Measurements from ENCODE around the gene HLCS. TPM values are rescaled to one million over a fixed set of nuclear protein-coding genes. Genes with fewer than 3 reads are reported as not detected.
A peak's percentile ranks its signal among the peaks of the same experiment; 100 is the strongest.

The HLCS gene
- total RNA-seq, 1 experiment from 2014 or later = 55.9 TPM

DNA sequence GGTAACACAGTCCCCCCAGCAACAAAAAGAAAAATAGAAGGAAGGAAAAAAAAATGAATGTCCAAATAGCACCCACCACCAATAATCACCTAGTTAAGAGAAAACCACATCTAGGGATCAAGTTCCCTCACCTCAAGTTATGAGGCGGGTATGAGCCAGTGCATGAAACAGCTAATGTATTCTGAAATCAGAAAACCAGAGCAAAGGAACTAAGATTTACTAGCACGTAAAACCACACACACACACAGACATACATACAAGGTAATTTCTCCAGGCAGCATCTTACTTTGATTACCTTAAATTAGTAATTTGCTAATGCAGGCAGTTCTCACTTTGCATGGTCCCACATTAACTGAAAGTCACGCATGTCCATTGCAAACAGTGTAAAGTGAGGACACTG is 109.8 kb downstream of the HLCS start:
- H3K9me3 ChIP-seq (ENCODE audit: low read length) = no peaks in the 10 kb centered on the region
- peaks cover 10% of the 10 kb centered on the region for H4K20me1 ChIP-seq (ENCODE audit: insufficient read depth, low read depth, low read length)
- H2AFZ ChIP-seq (ENCODE audit: low read length) = no peak overlapping the region
- H3K4me2 ChIP-seq (ENCODE audit: low read depth, low read length, poor library complexity, severe bottlenecking) = no peak overlapping the region
- no peak for DNase-seq
- H3K36me3 ChIP-seq (ENCODE audit: insufficient read depth, low read length) = no peaks in the 10 kb centered on the region
- no peaks in the 10 kb centered on the region for H3K27me3 ChIP-seq (ENCODE audit: low read length)
- H3K4me1 ChIP-seq (ENCODE audit: low read length) = peaks cover 9% of the 10 kb centered on the region; the same call in 1 of the 2 replicates
- no peaks in the 10 kb centered on the region for H3K9me2 ChIP-seq (replicated peaks; ENCODE audit: insufficient read depth, low read length)
- no peaks in the 10 kb centered on the region for H3K79me2 ChIP-seq (ENCODE audit: low read length)
- H3K9ac ChIP-seq (ENCODE audit: low read length) = no peak overlapping the region
- H3K4me3 ChIP-seq (ENCODE audit: low read length) = no peak overlapping the region
- no peak overlapping the region for H3K27ac ChIP-seq (ENCODE audit: low read length)

DNA sequence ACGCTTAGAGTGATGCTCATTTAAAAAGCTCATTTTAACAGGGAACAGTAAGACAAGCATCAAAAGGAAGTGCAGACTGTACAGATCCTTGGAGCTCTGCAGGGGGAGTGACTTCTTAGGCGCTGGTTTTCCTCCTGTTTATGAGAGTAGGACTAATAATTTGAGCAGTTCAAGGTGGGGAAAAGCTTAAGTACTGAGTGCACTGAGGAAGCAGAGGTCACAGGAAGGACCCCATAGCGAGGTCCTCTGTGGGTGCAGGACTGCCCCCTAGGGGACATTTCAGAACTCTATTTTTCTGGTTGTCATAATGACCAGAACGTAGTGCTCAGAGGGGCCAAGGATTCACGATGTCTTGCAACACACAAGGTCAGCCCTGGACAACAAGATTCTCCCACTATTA is 112.1 kb downstream of the HLCS start:
- Histone ChIP-seq H2AFZ (ENCODE audit: low read length) (no peak overlapping the region), H3K4me2 (ENCODE audit: low read depth, low read length, poor library complexity, severe bottlenecking) (no peak overlapping the region), H3K9ac (ENCODE audit: low read length) (no peak overlapping the region), H3K9me2 (replicated peaks; ENCODE audit: insufficient read depth, low read length) (no peaks in the 10 kb centered on the region), H3K4me3 (ENCODE audit: low read length) (no peak overlapping the region), H4K20me1 (ENCODE audit: insufficient read depth, low read depth, low read length) (peaks cover 17% of the 10 kb centered on the region), H3K36me3 (ENCODE audit: insufficient read depth, low read length) (no peaks in the 10 kb centered on the region), H3K9me3 (ENCODE audit: low read length) (no peaks in the 10 kb centered on the region), H3K4me1 (ENCODE audit: low read length) (no peaks in the 10 kb centered on the region), H3K27me3 (ENCODE audit: low read length) (no peaks in the 10 kb centered on the region), H3K27ac (ENCODE audit: low read length) (no peak overlapping the region), H3K79me2 (ENCODE audit: low read length) (no peaks in the 10 kb centered on the region)
- peak; percentile 79 for DNase-seq

DNA sequence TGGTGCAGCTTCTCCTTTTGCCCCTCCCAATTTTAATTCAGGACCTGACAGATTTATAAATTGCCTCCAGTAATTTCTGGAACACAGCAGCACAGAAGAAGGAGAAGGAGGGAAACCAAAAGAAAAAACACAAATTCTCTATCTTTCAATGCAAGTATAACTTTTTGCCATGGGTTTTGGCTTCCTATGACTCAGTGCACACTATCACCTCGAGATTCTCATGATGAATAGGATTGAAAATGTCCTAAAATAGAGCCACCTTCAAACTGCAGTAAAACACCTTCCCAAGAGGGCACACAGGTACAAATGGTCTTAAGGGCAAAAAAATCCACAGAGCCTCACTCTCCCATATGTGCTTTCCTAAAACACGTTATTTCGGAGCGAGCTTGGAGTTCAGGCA is 113.6 kb downstream of the HLCS start:
- Histone ChIP-seq H3K9ac (ENCODE audit: low read length) (no peak overlapping the region), H3K4me1 (ENCODE audit: low read length) (no peaks in the 10 kb centered on the region), H3K27ac (ENCODE audit: low read length) (no peak overlapping the region)

DNA sequence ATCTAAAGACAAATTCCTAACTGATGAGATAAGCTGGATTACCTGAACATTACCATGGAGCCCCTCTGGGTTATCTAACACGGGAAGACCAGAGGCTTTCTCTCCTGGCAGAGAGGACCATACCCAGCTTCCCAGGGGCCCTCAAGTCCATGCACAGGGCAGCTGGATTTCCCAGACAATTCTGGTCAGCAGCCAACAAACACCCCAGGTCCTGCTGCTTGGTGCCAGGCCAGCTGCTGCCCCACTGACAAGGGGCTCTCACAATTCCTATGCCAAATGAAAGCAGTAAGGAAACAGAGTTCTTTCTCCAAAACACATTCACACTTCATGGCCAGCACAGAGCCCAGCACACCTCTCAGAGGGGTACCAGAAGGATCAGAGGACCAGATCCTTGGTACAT is 114.2 kb downstream of the HLCS start:
- H3K9me3 ChIP-seq (ENCODE audit: low read length) = no peaks in the 10 kb centered on the region
- no peaks in the 10 kb centered on the region for H3K36me3 ChIP-seq (ENCODE audit: insufficient read depth, low read length)
- H3K4me1 ChIP-seq (ENCODE audit: low read length) = no peaks in the 10 kb centered on the region
- H3K4me3 ChIP-seq (ENCODE audit: low read length) = no peak overlapping the region
- H3K27ac ChIP-seq (ENCODE audit: low read length) = no peak overlapping the region
- H3K9ac ChIP-seq (ENCODE audit: low read length) = no peak overlapping the region
- no peaks in the 10 kb centered on the region for H3K9me2 ChIP-seq (replicated peaks; ENCODE audit: insufficient read depth, low read length)
- H4K20me1 ChIP-seq (ENCODE audit: insufficient read depth, low read depth, low read length) = peaks cover 26% of the 10 kb centered on the region
- no peak overlapping the region for H3K4me2 ChIP-seq (ENCODE audit: low read depth, low read length, poor library complexity, severe bottlenecking)
- DNase-seq = no peak
- no peak overlapping the region for H2AFZ ChIP-seq (ENCODE audit: low read length)
- no peaks in the 10 kb centered on the region for H3K27me3 ChIP-seq (ENCODE audit: low read length)
- no peaks in the 10 kb centered on the region for H3K79me2 ChIP-seq (ENCODE audit: low read length)

More for the DNA sequence above, 113.6 kb downstream of the HLCS start:
- no peak for DNase-seq
- H3K9me3 ChIP-seq (ENCODE audit: low read length) = no peaks in the 10 kb centered on the region
- no peaks in the 10 kb centered on the region for H3K27me3 ChIP-seq (ENCODE audit: low read length)
- no peak overlapping the region for H3K4me2 ChIP-seq (ENCODE audit: low read depth, low read length, poor library complexity, severe bottlenecking)
- H3K36me3 ChIP-seq (ENCODE audit: insufficient read depth, low read length) = no peaks in the 10 kb centered on the region
- H3K4me3 ChIP-seq (ENCODE audit: low read length) = no peak overlapping the region
- H2AFZ ChIP-seq (ENCODE audit: low read length) = no peak overlapping the region
- H4K20me1 ChIP-seq (ENCODE audit: insufficient read depth, low read depth, low read length) = peaks cover 23% of the 10 kb centered on the region
- no peaks in the 10 kb centered on the region for H3K9me2 ChIP-seq (replicated peaks; ENCODE audit: insufficient read depth, low read length)
- no peaks in the 10 kb centered on the region for H3K79me2 ChIP-seq (ENCODE audit: low read length)

DNA sequence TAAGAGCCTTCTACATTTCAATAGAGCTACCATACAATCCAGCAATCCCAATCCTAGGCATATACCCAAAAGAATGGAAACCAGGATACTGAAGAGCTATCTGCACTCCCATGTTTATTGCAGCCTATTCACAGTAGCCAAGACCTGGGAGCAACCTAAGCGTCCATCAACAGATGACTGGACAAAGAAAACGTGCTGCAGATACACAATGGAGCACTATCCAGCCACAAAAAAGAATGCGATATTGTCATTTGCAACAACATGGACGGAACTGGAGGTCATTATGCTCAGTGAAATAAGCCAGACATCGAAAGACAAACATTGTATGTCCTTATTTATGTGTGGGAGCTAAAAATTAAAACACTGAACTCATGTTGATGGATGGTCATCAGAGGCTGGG is 115.3 kb downstream of the HLCS start:
- DNase-seq = no peak
- Histone ChIP-seq H3K4me2 (ENCODE audit: low read depth, low read length, poor library complexity, severe bottlenecking) (no peak overlapping the region), H3K36me3 (ENCODE audit: insufficient read depth, low read length) (no peaks in the 10 kb centered on the region), H2AFZ (ENCODE audit: low read length) (no peak overlapping the region), H3K9me3 (ENCODE audit: low read length) (no peaks in the 10 kb centered on the region), H3K27me3 (ENCODE audit: low read length) (no peaks in the 10 kb centered on the region), H3K4me3 (ENCODE audit: low read length) (no peak overlapping the region), H3K9ac (ENCODE audit: low read length) (no peak overlapping the region), H3K9me2 (replicated peaks; ENCODE audit: insufficient read depth, low read length) (no peaks in the 10 kb centered on the region), H3K79me2 (ENCODE audit: low read length) (no peaks in the 10 kb centered on the region), H4K20me1 (ENCODE audit: insufficient read depth, low read depth, low read length) (peaks cover 26% of the 10 kb centered on the region), H3K4me1 (ENCODE audit: low read length) (no peaks in the 10 kb centered on the region), H3K27ac (ENCODE audit: low read length) (no peak overlapping the region)

DNA sequence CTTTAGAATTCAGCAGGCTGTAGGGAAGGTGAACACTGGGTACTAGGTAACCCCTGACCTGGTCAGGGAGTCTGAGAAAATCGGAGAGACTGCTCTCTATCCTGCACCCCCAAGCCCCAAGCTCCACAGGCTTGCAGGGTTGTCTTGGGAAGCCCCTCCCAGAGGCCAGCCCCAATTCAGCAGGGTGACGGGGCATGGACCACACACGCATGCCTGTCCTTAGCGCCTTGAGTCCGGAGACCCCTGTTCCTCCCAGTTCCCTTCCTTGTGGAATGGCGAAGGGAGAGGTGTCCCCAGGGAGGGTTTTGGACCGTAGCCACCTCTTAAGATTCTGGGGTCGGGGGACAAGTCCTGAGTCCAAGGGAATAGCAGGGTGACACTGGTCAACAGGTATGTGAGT is 116.1 kb downstream of the HLCS start:
- Histone ChIP-seq H2AFZ (ENCODE audit: low read length) (no peak overlapping the region), H3K4me3 (ENCODE audit: low read length) (no peak overlapping the region), H3K4me2 (ENCODE audit: low read depth, low read length, poor library complexity, severe bottlenecking) (no peak overlapping the region), H3K36me3 (ENCODE audit: insufficient read depth, low read length) (no peaks in the 10 kb centered on the region), H3K27ac (ENCODE audit: low read length) (no peak overlapping the region), H4K20me1 (ENCODE audit: insufficient read depth, low read depth, low read length) (peaks cover 26% of the 10 kb centered on the region), H3K27me3 (ENCODE audit: low read length) (no peaks in the 10 kb centered on the region), H3K9me3 (ENCODE audit: low read length) (no peaks in the 10 kb centered on the region), H3K9ac (ENCODE audit: low read length) (no peak overlapping the region), H3K79me2 (ENCODE audit: low read length) (no peaks in the 10 kb centered on the region), H3K9me2 (replicated peaks; ENCODE audit: insufficient read depth, low read length) (no peaks in the 10 kb centered on the region), H3K4me1 (ENCODE audit: low read length) (no peaks in the 10 kb centered on the region)
- no peak for DNase-seq

DNA sequence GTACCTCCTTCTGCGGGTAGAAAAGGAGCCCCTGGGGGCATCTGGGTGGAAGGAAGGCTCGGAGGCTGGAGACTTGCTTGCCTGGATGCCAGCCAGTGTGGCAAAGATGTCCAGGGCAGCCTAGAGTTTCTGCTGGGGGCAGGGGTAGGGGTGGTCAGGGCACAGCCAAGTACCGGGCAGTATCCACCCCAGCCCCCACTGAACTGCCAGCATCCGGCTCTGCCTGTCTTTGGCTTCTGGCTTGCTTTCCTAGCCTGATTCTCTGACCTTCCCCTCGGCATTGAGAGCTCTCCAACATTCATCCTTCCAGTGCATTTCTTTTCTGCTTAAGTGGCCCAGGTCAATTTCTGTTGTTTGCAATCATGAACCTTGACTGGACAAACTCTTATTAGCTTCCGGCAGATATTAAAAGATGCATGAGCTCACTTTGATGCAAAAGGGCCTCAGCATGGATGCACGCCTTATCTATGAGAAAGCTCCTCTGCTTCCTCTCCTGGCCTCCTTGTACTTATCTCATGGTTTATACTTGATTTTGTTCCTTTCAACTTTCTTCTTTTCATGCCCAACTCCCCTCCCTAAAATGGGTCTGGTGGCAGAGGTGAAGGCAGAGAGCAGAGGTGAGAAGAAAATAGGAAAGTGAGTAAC is 116.9 kb downstream of the HLCS start:
- Histone ChIP-seq H3K36me3 (ENCODE audit: insufficient read depth, low read length) (no peaks in the 10 kb centered on the region), H2AFZ (ENCODE audit: low read length) (no peak overlapping the region), H3K9me2 (replicated peaks; ENCODE audit: insufficient read depth, low read length) (no peaks in the 10 kb centered on the region), H3K27me3 (ENCODE audit: low read length) (no peaks in the 10 kb centered on the region), H3K9me3 (ENCODE audit: low read length) (no peaks in the 10 kb centered on the region), H3K4me1 (ENCODE audit: low read length) (no peaks in the 10 kb centered on the region), H3K4me2 (ENCODE audit: low read depth, low read length, poor library complexity, severe bottlenecking) (no peak overlapping the region), H3K27ac (ENCODE audit: low read length) (no peak overlapping the region), H3K4me3 (ENCODE audit: low read length) (no peak overlapping the region), H3K79me2 (ENCODE audit: low read length) (no peaks in the 10 kb centered on the region), H3K9ac (ENCODE audit: low read length) (no peak overlapping the region), H4K20me1 (ENCODE audit: insufficient read depth, low read depth, low read length) (peaks cover 26% of the 10 kb centered on the region)
- no peak for DNase-seq

DNA sequence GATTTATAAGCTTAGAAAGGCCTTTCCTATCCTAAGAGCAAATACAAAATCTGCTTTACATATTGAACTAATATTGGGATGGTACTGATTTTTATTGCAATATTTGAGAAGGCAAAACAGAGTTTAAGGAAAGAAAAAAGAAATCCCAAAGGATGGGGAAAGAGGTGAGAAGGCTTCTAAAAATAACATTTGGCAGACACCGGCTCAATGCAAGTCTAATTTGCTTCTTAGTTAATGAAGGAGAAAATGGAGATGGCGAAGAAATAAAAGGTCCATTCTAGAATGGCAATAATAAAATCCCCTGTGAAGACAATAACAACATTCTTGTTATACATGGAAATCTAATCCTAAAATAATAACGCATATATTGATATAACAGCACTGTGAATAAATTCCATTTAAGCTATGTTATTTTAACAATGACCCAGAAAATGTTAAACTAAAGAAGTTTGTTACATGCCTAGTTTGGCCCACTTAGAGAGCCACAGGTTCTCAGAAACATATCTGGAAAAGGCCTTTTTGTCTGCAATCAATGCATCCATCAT is 117.7 kb downstream of the HLCS start:
- DNase-seq = no peak
- Histone ChIP-seq H3K9me2 (replicated peaks; ENCODE audit: insufficient read depth, low read length) (no peaks in the 10 kb centered on the region), H4K20me1 (ENCODE audit: insufficient read depth, low read depth, low read length) (peaks cover 26% of the 10 kb centered on the region), H3K9me3 (ENCODE audit: low read length) (no peaks in the 10 kb centered on the region), H3K79me2 (ENCODE audit: low read length) (no peaks in the 10 kb centered on the region), H3K4me3 (ENCODE audit: low read length) (no peak overlapping the region), H3K4me2 (ENCODE audit: low read depth, low read length, poor library complexity, severe bottlenecking) (no peak overlapping the region), H3K27me3 (ENCODE audit: low read length) (no peaks in the 10 kb centered on the region), H2AFZ (ENCODE audit: low read length) (no peak overlapping the region), H3K4me1 (ENCODE audit: low read length) (no peaks in the 10 kb centered on the region), H3K9ac (ENCODE audit: low read length) (no peak overlapping the region), H3K27ac (ENCODE audit: low read length) (no peak overlapping the region), H3K36me3 (ENCODE audit: insufficient read depth, low read length) (no peaks in the 10 kb centered on the region)
